Left lung (tissue), 10 donors: ENCODE data around the gene ZER1. TPM values are rescaled to one million over a fixed set of nuclear protein-coding genes. Genes with fewer than 3 reads are reported as not detected.

Source experiments
- ATAC-seq: fragments of 200-7000 bp; cut with Tn5 transposase; one replicate; pipeline ENCODE4 v1.9.1; 2020; ENCODE audit warnings: moderate library complexity
- DNase-seq, 4 donors: peaks; one replicate each; pipeline ENCODE4 v3.0.0-alpha.2; 2013 to 2020
- H3K27ac ChIP-seq, 2 donors: fragments of 200-600 bp; sonication (generic) in 1 of 2; one replicate each; pipeline versions ENCODE4 v1.5.0 to v1.8.0; 2020 to 2021
- H3K27me3 ChIP-seq, 2 donors: fragments of 200-600 bp; sonication (generic) in 1 of 2; one replicate each; pipeline versions ENCODE4 v1.5.0 to v1.8.0; 2020 to 2021
- H3K36me3 ChIP-seq, 2 donors: fragments of 200-600 bp; sonication (generic) in 1 of 2; one replicate each; pipeline versions ENCODE4 v1.5.0 to v1.8.0; 2020 to 2021
- H3K4me1 ChIP-seq, 2 donors: fragments of 200-600 bp; one replicate each; pipeline ENCODE4 v1.8.0; 2021
- H3K4me3 ChIP-seq, 2 donors: fragments of 200-600 bp; sonication (generic) in 1 of 2; one replicate each; pipeline versions ENCODE4 v1.5.0 to v1.8.0; 2020 to 2021; ENCODE audit warnings: mild to moderate bottlenecking in 1 of 2
- H3K9me3 ChIP-seq, 2 donors: fragments of 200-600 bp; sonication (generic) in 1 of 2; one replicate each; pipeline versions ENCODE4 v1.5.0 to v1.8.0; 2020 to 2021
- CTCF ChIP-seq, 2 donors: fragments of 200-600 bp; sonication (generic) in 1 of 2; IDR thresholded peaks; one replicate each; pipeline versions ENCODE4 v1.5.0 to v1.8.0; 2021; ENCODE audit warnings: antibody characterized with exemption in 2 of 2
- intact Hi-C, 2 donors: fragments of 100-400 bp; cut with DNase I; formaldehyde crosslinking; loops; one replicate each; pipeline versions ENCODE4 v1.11.2 to v1.14.2; 2022
- polyA plus RNA-seq, 6 donors: library from polyadenylated mRNA; unstranded; fragments of 120-200 nt; gene quantifications; one replicate each; pipeline ENCODE4 v1.2.1, GENCODE V29; 2013; ENCODE audit not compliant: insufficient read length in 6 of 6
- total RNA-seq, 2 donors: library from RNA; stranded (reverse); fragmentation: NEBNext Ultra II Directional; extraction: Animal tissue kit (Norgen Biotek cat#: 25700); gene quantifications; one replicate each; pipeline ENCODE4 v1.2.1, GENCODE V29; 2021
- donor health status: DM: no; HTN: yes; CAD: no.
- donor health status: DM: no; HTN: no; CAD: no.

The ZER1 gene
- total and polyA plus RNA-seq, 8 donors, result 26.7 to 37.3 (median 30.2) TPM

- Histone ChIP-seq H3K4me3 (no peak overlapping the region), H3K27ac (no peak overlapping the region), H3K27me3 (no peaks in the 10 kb centered on the region), H3K36me3 (peaks cover 0 to 25% of the 10 kb centered on the region in 2 donors), H3K9me3 (no peaks in the 10 kb centered on the region), H3K4me1 (peaks cover 0 to 21% of the 10 kb centered on the region in 2 donors)
- no peak for TF ChIP-seq CTCF (IDR thresholded peaks at IDR 0.05)
- no peak for DNase-seq
- no peak for ATAC-seq
- intact Hi-C loops, result no loop called here
Observed at GRCh38 chr9:128721487-128722010, 50.2 kb downstream of the ZER1 start.

DNA sequence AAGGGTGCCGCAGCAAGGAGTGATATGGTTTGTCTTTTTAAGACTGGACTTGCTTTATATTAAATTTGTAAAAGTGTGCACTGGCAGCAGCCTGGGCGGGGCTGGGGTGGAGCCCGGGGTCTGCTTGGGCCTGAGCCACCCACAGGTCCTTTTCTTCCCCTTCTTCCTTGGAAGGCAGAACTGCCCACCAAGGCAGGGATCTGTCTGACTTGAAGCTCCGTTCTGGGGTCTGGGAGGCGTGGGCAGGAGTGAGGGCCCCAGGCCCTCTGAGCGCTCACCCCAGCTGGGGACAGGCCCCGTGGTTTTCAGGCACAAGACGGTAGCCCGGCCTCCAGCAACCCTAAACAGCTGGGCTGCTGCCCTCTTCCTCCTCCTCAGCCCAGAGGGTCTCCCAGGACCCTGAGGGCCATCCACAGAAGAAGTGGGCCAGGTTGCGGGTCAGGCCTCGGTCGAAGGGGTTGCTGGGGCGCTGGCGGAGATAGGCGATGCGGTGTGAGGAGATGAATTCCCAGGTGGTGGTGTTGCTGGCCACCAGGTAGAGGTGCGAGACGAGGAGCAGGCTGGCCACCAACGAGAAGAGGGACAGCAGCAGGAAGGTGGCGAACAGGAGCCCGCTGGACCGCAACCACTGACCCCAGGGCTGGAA is 50.8 kb downstream of the ZER1 start:
- no peak for TF ChIP-seq CTCF (IDR thresholded peaks at IDR 0.05)
- ATAC-seq, result no peak

GRCh38 chr9:128719919-128720605 is 51.7 kb downstream of the ZER1 start:
- Histone ChIP-seq H3K36me3 (peaks cover 0 to 32% of the 10 kb centered on the region in 2 donors), H3K9me3 (no peaks in the 10 kb centered on the region), H3K27ac (no peak overlapping the region), H3K4me1 (peaks cover 0 to 19% of the 10 kb centered on the region in 2 donors), H3K4me3 (no peak overlapping the region), H3K27me3 (no peaks in the 10 kb centered on the region)
- no peak for TF ChIP-seq CTCF (IDR thresholded peaks at IDR 0.05)
- ATAC-seq, result no peak
- DNase-seq, result peak in 1 of 4 donors; percentile 66
- intact Hi-C loops, result no loop called here

More for the DNA sequence above, 50.8 kb downstream of the ZER1 start:
- no peak for DNase-seq
- H3K36me3 ChIP-seq, result peaks cover 0 to 25% of the 10 kb centered on the region in 2 donors
- H3K4me1 ChIP-seq, result peaks cover 0 to 21% of the 10 kb centered on the region in 2 donors
- intact Hi-C loops, result no loop called here
- H3K9me3 ChIP-seq, result no peaks in the 10 kb centered on the region
- no peak overlapping the region for H3K27ac ChIP-seq
- H3K4me3 ChIP-seq, result no peak overlapping the region
- H3K27me3 ChIP-seq, result no peaks in the 10 kb centered on the region

DNA sequence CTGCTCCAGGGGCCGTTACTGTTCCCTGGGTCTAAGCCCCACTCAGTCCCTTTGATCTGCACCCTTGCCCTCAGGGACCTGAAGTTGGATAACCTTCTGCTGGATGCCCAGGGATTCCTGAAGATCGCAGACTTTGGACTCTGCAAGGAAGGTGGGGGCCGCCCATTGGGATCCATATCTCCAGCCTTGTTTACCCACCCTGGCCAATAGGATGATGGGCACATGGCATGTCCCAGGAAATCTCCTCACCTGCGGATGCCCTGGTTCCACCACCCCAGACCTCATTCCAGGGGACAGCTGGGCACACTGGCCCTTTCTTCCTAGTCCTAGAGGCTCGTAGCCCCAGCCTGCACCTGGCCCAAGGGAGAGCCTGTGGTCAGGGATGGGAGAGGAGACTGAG is 53.3 kb downstream of the ZER1 start:
- Histone ChIP-seq H3K36me3 (peaks cover 0 to 42% of the 10 kb centered on the region in 2 donors), H3K27ac (no peak overlapping the region), H3K27me3 (no peaks in the 10 kb centered on the region), H3K4me1 (peaks cover 0 to 9% of the 10 kb centered on the region in 2 donors), H3K9me3 (no peaks in the 10 kb centered on the region), H3K4me3 (no peak overlapping the region)
- intact Hi-C loops, result no loop called here
- DNase-seq (no peak), ATAC-seq (no peak)
- TF ChIP-seq CTCF (IDR thresholded peaks at IDR 0.05), result no peak

DNA sequence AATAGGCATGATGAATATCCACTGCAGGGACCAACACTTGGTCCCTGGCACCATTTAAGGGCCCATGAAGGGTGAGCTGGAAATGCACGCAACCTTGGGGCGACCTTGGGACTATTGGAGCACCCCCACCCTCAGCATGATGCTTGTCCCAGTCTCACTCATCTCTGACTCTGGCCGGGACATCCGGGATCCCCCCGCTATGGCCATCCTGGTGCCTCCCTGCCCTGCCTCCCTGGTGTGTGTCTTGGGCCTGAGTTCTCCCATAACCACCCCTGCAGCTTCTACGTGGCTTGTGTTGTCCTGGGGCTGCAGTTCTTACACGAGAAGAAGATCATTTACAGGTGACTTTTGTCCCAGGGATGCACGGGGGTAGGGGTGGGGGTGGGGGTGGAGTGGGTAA is 53.7 kb downstream of the ZER1 start:
- DNase-seq (peak in 1 of 4 donors; percentile 49), ATAC-seq (no peak)
- peaks cover 0 to 47% of the 10 kb centered on the region in 2 donors for H3K36me3 ChIP-seq
- no peaks in the 10 kb centered on the region for H3K27me3 ChIP-seq
- peaks cover 0 to 5% of the 10 kb centered on the region in 2 donors for H3K4me1 ChIP-seq
- no peak overlapping the region for H3K4me3 ChIP-seq
- intact Hi-C loops, result no loop called here
- no peak overlapping the region for H3K27ac ChIP-seq
- H3K9me3 ChIP-seq, result no peaks in the 10 kb centered on the region
- TF ChIP-seq CTCF (IDR thresholded peaks at IDR 0.05), result no peak
